ENCODE measurements around the gene DDI2.

The DDI2 gene

DNA sequence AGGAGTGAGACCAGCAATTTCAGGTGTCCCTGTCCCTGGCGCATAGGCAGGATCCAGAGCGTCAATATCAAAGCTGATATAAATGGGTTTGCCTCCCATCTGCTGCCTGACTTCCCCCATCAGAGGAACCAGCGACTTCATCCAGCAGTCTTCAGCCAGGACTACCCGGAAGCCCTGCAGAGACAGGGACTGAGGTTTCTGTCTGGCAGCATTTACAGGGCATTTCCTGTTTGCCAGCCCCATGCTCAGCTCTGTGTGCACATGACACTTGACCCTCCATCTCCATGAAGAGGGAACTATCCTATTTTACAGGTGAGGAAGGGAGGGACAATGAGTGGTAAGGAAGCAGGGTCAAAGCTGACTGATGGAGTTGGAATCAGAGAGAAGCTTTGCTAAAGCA, 39.6 kb upstream of the DDI2 start:
- no peak overlapping the region for H3K27ac ChIP-seq
- TF ChIP-seq ZFX (IDR thresholded peaks at IDR 0.05) = no peak
- TF ChIP-seq, protein P1, sequence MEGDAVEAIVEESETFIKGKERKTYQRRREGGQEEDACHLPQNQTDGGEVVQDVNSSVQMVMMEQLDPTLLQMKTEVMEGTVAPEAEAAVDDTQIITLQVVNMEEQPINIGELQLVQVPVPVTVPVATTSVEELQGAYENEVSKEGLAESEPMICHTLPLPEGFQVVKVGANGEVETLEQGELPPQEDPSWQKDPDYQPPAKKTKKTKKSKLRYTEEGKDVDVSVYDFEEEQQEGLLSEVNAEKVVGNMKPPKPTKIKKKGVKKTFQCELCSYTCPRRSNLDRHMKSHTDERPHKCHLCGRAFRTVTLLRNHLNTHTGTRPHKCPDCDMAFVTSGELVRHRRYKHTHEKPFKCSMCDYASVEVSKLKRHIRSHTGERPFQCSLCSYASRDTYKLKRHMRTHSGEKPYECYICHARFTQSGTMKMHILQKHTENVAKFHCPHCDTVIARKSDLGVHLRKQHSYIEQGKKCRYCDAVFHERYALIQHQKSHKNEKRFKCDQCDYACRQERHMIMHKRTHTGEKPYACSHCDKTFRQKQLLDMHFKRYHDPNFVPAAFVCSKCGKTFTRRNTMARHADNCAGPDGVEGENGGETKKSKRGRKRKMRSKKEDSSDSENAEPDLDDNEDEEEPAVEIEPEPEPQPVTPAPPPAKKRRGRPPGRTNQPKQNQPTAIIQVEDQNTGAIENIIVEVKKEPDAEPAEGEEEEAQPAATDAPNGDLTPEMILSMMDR (conservative IDR thresholded peaks at IDR 0.05) = no peak

DNA sequence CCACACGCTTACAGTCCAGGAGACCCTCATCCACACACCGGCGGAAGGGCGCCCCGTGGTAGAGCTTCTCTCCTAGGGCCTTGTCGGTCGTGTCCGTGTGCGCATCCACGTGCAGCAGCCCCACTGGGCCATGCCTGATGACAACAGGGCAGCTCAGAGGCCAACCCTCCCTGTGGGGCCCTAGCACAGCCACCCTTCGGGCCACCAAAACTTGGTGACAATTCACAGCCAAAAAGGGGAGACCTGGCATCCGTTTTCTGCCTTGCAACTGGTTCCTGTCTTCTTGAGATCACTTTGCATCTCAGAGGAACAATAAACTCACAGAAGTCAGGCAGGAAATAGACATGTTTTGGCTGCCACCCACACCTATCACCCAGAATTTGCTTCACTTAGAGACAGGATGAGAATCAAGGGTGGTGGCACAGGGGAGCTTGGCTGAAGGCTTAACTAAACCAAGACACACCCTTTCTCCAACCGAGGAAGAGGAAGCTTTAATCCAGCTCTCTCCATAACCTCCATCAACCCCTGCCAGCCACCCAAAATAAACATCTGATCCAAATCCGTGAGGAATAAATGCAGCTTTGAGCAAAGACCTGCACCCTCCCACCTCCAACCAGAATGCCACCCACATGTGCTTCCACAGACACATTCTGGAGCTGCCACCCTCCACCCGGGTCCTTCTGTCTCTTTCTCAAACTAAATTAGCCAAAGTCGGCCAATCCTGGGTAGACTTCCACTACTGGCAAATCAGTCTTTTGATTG, 38.2 kb upstream of the DDI2 start:
- TF ChIP-seq ZFX (IDR thresholded peaks at IDR 0.05) = no peak
- TF ChIP-seq, protein P1 (conservative IDR thresholded peaks at IDR 0.05) = no peak
- no peak overlapping the region for H3K27ac ChIP-seq

DNA sequence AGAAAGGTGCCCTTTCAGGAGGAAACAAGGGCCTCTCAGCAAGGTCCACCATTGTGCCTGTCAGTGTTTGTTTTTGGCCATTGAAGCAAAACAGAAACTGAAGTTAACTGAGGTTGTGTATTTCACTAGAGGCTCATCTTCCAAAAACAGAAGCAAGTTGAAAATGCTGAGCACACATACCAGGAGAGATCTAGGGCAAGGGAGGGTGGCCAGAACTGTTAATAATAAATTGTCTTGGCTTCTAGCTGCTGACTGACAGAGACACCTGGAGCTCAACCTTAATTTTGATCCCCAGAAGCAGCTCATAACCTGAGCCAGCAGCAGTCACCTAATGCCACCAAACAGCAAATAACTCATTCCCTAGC, 37.6 kb upstream of the DDI2 start:
- no peak overlapping the region for H3K27ac ChIP-seq
- TF ChIP-seq ZFX (IDR thresholded peaks at IDR 0.05) = no peak
- TF ChIP-seq, protein P1 (conservative IDR thresholded peaks at IDR 0.05) = no peak

DNA sequence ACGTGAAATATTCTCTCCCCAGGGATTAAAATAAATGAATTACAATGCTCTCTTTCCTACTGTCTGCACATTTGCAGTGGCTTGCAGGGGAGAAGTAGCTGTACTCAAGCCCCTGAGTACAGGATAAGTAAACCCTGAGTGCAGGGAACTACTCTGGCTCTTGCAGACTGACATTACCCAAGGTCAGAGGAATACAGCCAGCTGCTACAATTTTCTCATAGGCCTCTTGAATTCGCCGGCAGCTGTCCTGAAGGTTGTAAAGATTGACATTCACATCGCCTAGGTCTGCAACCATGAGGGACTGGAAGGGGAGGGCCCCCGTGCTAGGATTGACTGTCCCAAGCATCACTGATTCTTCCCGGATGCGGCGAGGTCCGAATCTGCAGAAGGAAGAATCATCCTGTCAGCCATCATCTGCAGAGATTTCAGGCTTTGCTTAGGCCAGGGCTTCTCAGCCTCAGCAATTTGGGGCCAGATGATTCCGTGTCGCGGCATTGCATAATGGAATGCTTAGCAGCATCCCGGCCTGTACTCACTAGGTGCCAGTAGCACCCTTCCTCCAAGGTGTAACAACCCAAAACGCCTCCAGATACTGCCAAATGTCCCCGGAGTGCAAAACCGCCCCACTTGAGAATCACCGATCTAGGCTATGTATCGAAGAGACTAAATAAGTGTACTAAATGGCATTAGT, 34.1 kb upstream of the DDI2 start:
- TF ChIP-seq, protein P1 (conservative IDR thresholded peaks at IDR 0.05) = no peak
- no peak for TF ChIP-seq ZFX (IDR thresholded peaks at IDR 0.05)
- no peak overlapping the region for H3K27ac ChIP-seq

DNA sequence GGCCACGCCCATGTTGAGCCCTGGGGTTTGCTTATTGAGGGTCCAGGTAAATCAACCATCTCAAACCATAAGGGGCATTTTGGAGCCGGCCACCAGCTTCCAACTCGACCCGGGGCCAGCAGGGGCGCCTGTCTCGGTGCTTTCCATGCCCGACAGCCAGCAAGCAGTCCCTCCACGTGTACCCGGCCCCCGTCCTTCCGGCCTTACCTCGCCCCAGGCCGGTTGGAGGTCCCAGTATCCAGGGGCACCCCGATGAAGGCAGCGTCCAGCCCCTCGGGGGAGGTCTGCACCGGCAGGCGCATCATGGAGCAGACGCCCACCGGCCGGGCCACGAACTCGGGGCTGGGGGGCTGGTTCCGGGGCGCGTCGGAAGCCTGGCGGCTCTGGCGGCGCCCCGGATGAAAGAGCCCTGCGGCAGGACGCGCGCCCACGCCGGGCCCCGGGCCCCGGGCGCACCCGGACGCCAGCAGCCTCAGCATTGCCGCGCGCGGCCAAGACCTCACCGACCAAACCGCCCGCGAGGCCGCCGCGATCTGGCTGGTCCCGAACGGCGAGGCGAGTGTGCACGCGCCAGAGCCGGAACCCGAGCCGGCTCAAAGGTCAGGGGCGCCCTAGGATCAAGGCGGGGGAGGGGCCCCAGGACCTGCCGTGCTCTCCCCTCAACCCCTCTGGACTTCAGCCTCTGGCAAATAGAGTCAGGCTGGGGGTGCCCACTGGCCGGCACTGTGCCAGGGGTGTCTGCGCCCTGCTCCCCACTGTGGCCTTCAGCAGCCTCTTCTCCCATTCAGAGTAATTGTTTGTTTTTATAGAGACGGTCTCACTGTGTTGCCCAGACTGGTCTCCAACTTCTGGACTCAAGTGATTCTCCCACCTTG, 32.5 kb upstream of the DDI2 start, which contains the start of gene AGMAT:
AGMAT (minus strand) TSS at position 563 of the 875 bp plus-strand sequence; CDS start at position 479, 84 bp downstream.
- no peak within 1 kb of the TSS for H3K27ac ChIP-seq
- TF ChIP-seq ZFX (IDR thresholded peaks at IDR 0.05) = no peak
- TF ChIP-seq, protein P1 (conservative IDR thresholded peaks at IDR 0.05) = no peak

DNA sequence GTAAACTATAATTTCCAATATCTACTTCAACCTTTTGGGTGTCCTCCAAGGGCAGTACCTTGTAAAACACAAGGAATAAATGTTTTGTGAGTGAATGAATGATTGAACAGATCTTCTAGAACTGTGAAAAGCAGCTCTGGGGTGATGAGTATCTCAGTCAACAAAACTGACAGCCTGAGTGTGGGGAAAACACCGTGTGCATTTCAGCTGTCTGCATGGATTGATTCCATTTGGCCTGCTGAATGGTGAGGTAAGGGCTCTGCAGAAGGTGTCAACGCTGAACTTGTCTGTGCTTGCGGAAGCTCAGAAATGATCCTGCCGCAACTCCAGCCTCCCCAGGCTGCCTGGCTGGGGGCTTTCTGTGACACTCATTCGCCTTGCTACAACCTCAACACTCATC, 25.0 kb upstream of the DDI2 start:
- TF ChIP-seq ZFX (IDR thresholded peaks at IDR 0.05) = no peak
- TF ChIP-seq, protein P1 (conservative IDR thresholded peaks at IDR 0.05) = no peak
- H3K27ac ChIP-seq = no peak overlapping the region

Measured in C4-2B (cell line).